H9 (cell line): ENCODE data around the gene LRCOL1. TPM values are rescaled to one million over a fixed set of nuclear protein-coding genes. Genes with fewer than 3 reads are reported as not detected.

ENCODE experiments used
- DNase-seq: peaks from one replicate; pipeline ENCODE4 v3.0.0-alpha.2; 2017
- H2AFZ ChIP-seq: one replicate; pipeline ENCODE4 v1.6.1; 2013; ENCODE audit warnings: mild to moderate bottlenecking, low read length, control low read depth, moderate library complexity
- H2AK5ac ChIP-seq: 2 replicates; pipeline ENCODE4 v1.6.1; 2013; ENCODE audit warnings: low read length, control low read depth, mixed read lengths; ENCODE audit not compliant: insufficient read length
- H2BK120ac ChIP-seq: one replicate; pipeline ENCODE4 v1.6.1; 2013; ENCODE audit warnings: low read depth, mild to moderate bottlenecking, low read length, control low read depth, inconsistent platforms; ENCODE audit not compliant: poor library complexity, severe bottlenecking
- H2BK12ac ChIP-seq: 2 replicates; pipeline ENCODE4 v1.6.1; 2013; ENCODE audit warnings: low read length, control low read depth, mixed read lengths, low read depth; ENCODE audit not compliant: insufficient read length
- H2BK15ac ChIP-seq: 2 replicates; pipeline ENCODE4 v1.6.1; 2013; ENCODE audit warnings: low read depth, low read length, control low read depth
- H2BK20ac ChIP-seq: one replicate; pipeline ENCODE4 v1.6.1; 2013; ENCODE audit warnings: low read depth, mild to moderate bottlenecking, low read length, control low read depth, inconsistent platforms; ENCODE audit not compliant: poor library complexity, severe bottlenecking
- H2BK5ac ChIP-seq: 2 replicates; pipeline ENCODE4 v1.6.1; 2013; ENCODE audit warnings: low read length, control low read depth, mixed read lengths; ENCODE audit not compliant: insufficient read length
- H3K14ac ChIP-seq: 2 replicates; pipeline ENCODE4 v1.6.1; 2013; ENCODE audit warnings: low read length, control low read depth; ENCODE audit not compliant: insufficient read depth
- H3K18ac ChIP-seq: 2 replicates; pipeline ENCODE4 v1.6.1; 2013; ENCODE audit warnings: low read depth, mild to moderate bottlenecking, mixed read lengths, low read length, control low read depth; ENCODE audit not compliant: insufficient read length
- H3K23ac ChIP-seq: 2 replicates; pipeline ENCODE4 v1.6.1; 2013; ENCODE audit warnings: low read length, control low read depth, mixed read lengths, low read depth; ENCODE audit not compliant: insufficient read length
- H3K23me2 ChIP-seq: 2 replicates; pipeline ENCODE4 v1.6.1; 2013; ENCODE audit warnings: low read depth, mild to moderate bottlenecking, mixed read lengths, low read length, control low read depth; ENCODE audit not compliant: insufficient read length, poor library complexity, severe bottlenecking
- H3K27ac ChIP-seq: 2 replicates; pipeline ENCODE4 v1.5.1; 2013; ENCODE audit warnings: low read length, control low read depth, mixed read lengths, low read depth; ENCODE audit not compliant: insufficient read length
- H3K27me3 ChIP-seq: 2 replicates; pipeline ENCODE4 v1.6.1; 2013; ENCODE audit warnings: low read length, control low read depth, inconsistent platforms; ENCODE audit not compliant: insufficient read depth
- H3K4ac ChIP-seq: 2 replicates; pipeline ENCODE4 v1.6.1; 2013; ENCODE audit warnings: low read depth, mild to moderate bottlenecking, control low read depth, inconsistent platforms, low read length, moderate library complexity
- H3K4me1 ChIP-seq: 2 replicates; pipeline ENCODE4 v1.6.1; 2013; ENCODE audit warnings: low read length, control low read depth, inconsistent platforms; ENCODE audit not compliant: insufficient read depth
- H3K4me2 ChIP-seq: 2 replicates; pipeline ENCODE4 v1.6.1; 2013; ENCODE audit warnings: low read length, control low read depth, mixed read lengths; ENCODE audit not compliant: insufficient read length, insufficient read depth
- H3K56ac ChIP-seq: 2 replicates; pipeline ENCODE4 v1.6.1; 2013; ENCODE audit warnings: low read depth, mild to moderate bottlenecking, mixed read lengths, low read length, control low read depth; ENCODE audit not compliant: insufficient read length
- H3K79me1 ChIP-seq: 2 replicates; pipeline ENCODE4 v1.6.1; 2013; ENCODE audit warnings: low read depth, mild to moderate bottlenecking, moderate library complexity, low read length, control low read depth, inconsistent platforms; ENCODE audit not compliant: insufficient read depth, poor library complexity, severe bottlenecking
- H3K79me2 ChIP-seq: 2 replicates; pipeline ENCODE4 v1.6.1; 2013; ENCODE audit warnings: low read length, control low read depth, inconsistent platforms; ENCODE audit not compliant: insufficient read depth
- H3K9ac ChIP-seq: 2 replicates; pipeline ENCODE4 v1.6.1; 2013; ENCODE audit warnings: low read length, control low read depth, mixed read lengths; ENCODE audit not compliant: insufficient read length; ENCODE audit errors: extremely low read depth
- H3K9me3 ChIP-seq: one replicate; pipeline ENCODE4 v1.6.1; 2013; ENCODE audit warnings: low read depth, low read length, inconsistent platforms; ENCODE audit not compliant: control insufficient read depth
- H3T11ph ChIP-seq: one replicate; pipeline ENCODE4 v1.6.1; 2013; ENCODE audit warnings: mild to moderate bottlenecking, low read length, control low read depth, inconsistent platforms
- H4K20me1 ChIP-seq: one replicate; pipeline ENCODE4 v1.6.1; 2013; ENCODE audit not compliant: control insufficient read depth, insufficient read length, insufficient read depth
- H4K5ac ChIP-seq: 2 replicates; pipeline ENCODE4 v1.6.1; 2013; ENCODE audit warnings: low read depth, mild to moderate bottlenecking, mixed read lengths, low read length, control low read depth; ENCODE audit not compliant: insufficient read length
- H4K8ac ChIP-seq: replicated peaks from 2 replicates; pipeline ENCODE4 v1.6.1; 2013; ENCODE audit warnings: low read length, control low read depth, mixed read lengths, low read depth; ENCODE audit not compliant: insufficient read length
- H4K91ac ChIP-seq: 2 replicates; pipeline ENCODE4 v1.6.1; 2013; ENCODE audit warnings: low read depth, mild to moderate bottlenecking, moderate library complexity, mixed read lengths, low read length, control low read depth; ENCODE audit not compliant: insufficient read length
- H3K27ac Mint-ChIP-seq, 3 experiments: 2 replicates in 2 of 3; 3 replicates in 1 of 3; pipeline ENCODE4 v1.8.0; 2020 to 2021; ENCODE audit warnings: mixed read lengths in 3 of 3, mild to moderate bottlenecking in 1 of 3, moderate library complexity in 1 of 3
- H3K27me3 Mint-ChIP-seq: 2 replicates; pipeline ENCODE4 v1.8.0; 2021; ENCODE audit warnings: low read depth, mild to moderate bottlenecking, moderate library complexity, mixed read lengths
- H3K36me3 Mint-ChIP-seq, 3 experiments: 2 replicates in 2 of 3; 3 replicates in 1 of 3; pipeline ENCODE4 v1.8.0; 2020 to 2021; ENCODE audit warnings: low read depth in 3 of 3, mixed read lengths in 3 of 3; ENCODE audit not compliant: insufficient read depth in 1 of 3
- H3K4me1 Mint-ChIP-seq, 2 experiments: 2 replicates each; pipeline ENCODE4 v1.8.0; 2020; ENCODE audit warnings: mixed read lengths in 2 of 2
- H3K4me3 Mint-ChIP-seq, 2 experiments: 2 replicates in 1 of 2; 3 replicates in 1 of 2; pipeline ENCODE4 v1.8.0; 2020 to 2021; ENCODE audit warnings: mild to moderate bottlenecking in 2 of 2, mixed read lengths in 2 of 2, moderate library complexity in 1 of 2
- H3K9me3 Mint-ChIP-seq, 2 experiments: 2 replicates in 1 of 2; 3 replicates in 1 of 2; pipeline ENCODE4 v1.8.0; 2020; ENCODE audit warnings: mild to moderate bottlenecking in 2 of 2, mixed read lengths in 2 of 2, moderate library complexity in 1 of 2
- CTCF ChIP-seq: fragments of 200-600 bp; sonication (generic); conservative IDR thresholded peaks from 3 replicates; pipeline ENCODE4 v1.8.0; 2021; ENCODE audit warnings: antibody characterized with exemption, mild to moderate bottlenecking
- WGBS: extraction: QIAGEN DNeasy Blood & Tissue Kit; methylation state at CpG from one replicate; pipeline ENCODE4 v1.1.7; 2013; ENCODE audit warnings: missing lambda C conversion rate, low lambda C conversion rate, mixed read lengths; ENCODE audit not compliant: insufficient read length; ENCODE audit errors: extremely low coverage; 5-methylcytosine and 5-hydroxymethylcytosine counted together
- total RNA-seq: library from RNA; stranded (reverse); gene quantifications from 2 replicates; pipeline ENCODE4 v1.2.1, GENCODE V29; 2021

LRCOL1 gene
- total RNA-seq, 1 experiment from 2014 or later = not detected

- Mint-ChIP-seq H3K9me3 (peaks cover 34 to 36% of the 10 kb centered on the region in 2 experiments), H3K4me1 (peaks cover 4 to 6% of the 10 kb centered on the region in 2 experiments), H3K27me3 (peaks cover 86% of the 10 kb centered on the region), H3K4me3 (no peak overlapping the region), H3K36me3 (peaks cover 3 to 9% (median 4%) of the 10 kb centered on the region in 3 experiments; a peak in 5 of 7 replicates), H3K27ac (no peak overlapping the region)
- no peaks in the 10 kb centered on the region for H3K79me1 ChIP-seq
- H3K79me2 ChIP-seq = no peaks in the 10 kb centered on the region
- no peaks in the 10 kb centered on the region for H4K20me1 ChIP-seq
- no peak overlapping the region for H3T11ph ChIP-seq
- no peak overlapping the region for H3K9ac ChIP-seq
- H3K14ac ChIP-seq = no peak overlapping the region
- H2AK5ac ChIP-seq = no peak overlapping the region
- no peak overlapping the region for H4K8ac ChIP-seq
- no peak overlapping the region for H4K5ac ChIP-seq
- H2BK20ac ChIP-seq = no peak overlapping the region
- TF ChIP-seq CTCF = no peak
- no peak overlapping the region for H2AFZ ChIP-seq
- no peak overlapping the region for H2BK15ac ChIP-seq
- no peak overlapping the region for H3K4me2 ChIP-seq
- H2BK120ac ChIP-seq = no peak overlapping the region
- no peaks in the 10 kb centered on the region for H3K23me2 ChIP-seq
- no peak overlapping the region for H3K4ac ChIP-seq
- no peak overlapping the region for H3K18ac ChIP-seq
- H3K27me3 ChIP-seq = peaks cover 29% of the 10 kb centered on the region
- no peaks in the 10 kb centered on the region for H3K4me1 ChIP-seq
- no peak overlapping the region for H4K91ac ChIP-seq
- H3K23ac ChIP-seq = no peak overlapping the region
- no peak overlapping the region for H3K27ac ChIP-seq
- H2BK5ac ChIP-seq = no peak overlapping the region
- no CpG with 5 or more reads among the region's 16 CpGs for WGBS
- no peak overlapping the region for H2BK12ac ChIP-seq
- DNase-seq = no peak
- H3K56ac ChIP-seq = no peak overlapping the region
- peaks cover 27% of the 10 kb centered on the region for H3K9me3 ChIP-seq
Observed at GRCh38 chr12:132615579-132616038, 5.2 kb upstream of the LRCOL1 start.
